ENCODE results near the gene KCNJ14.

DNA sequence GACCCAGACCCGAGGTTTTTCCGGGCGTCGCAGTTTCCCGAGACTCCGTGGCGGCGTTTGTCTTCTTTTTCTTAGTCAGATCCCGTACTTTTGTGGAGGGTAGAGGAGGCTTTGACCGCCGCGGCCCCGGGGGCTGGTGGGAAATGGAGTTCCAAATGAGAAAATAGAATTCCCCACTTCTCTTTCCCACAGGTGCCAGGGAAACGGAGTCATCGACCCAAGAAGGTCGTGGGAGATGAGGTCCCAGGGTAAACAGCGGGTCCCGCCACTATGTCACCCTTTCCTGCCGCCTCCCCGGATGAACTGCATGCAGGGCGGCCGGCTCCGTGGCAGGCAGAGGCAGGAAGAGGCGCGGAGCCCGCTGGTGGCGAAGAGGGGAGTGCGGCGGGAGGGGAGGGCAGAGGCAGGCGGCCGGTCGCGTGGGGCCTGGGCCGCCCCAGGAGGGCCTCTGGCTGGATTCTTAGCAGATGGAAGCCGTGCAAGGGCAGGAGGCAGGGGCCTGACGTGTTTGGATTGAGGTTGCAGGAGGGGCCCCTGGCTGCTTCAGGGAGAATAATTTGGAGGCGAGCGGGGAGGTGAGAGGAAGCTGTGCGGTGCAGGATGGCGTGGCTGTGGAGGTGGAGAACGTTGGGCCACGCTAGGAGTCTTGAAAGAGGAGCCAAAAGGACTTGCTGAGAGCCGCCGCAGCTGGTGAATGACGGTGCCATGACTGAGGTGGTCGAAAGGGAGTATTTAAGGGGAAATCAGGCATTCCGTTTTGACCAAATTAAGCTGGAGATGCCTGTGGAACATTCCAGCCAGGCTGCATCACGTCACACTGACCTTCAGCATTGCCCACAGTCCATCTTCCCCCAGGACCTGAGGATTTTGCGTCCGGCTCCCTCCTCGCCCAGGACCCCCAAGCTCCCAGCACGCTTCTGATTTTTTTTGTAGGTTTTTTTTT, 25.5 kb downstream of the KCNJ14 start:
- TF ChIP-seq POLR2A (IDR thresholded peaks at IDR 0.05; ENCODE audit: low read depth, low read length), result no peak
- TF ChIP-seq POLR2AphosphoS5 (IDR thresholded peaks at IDR 0.05; ENCODE audit: low read depth, low read length), result no peak

Measured in GM12892 (cell line).